ENCODE results near the gene FLT1. TPM values are rescaled to one million over a fixed set of nuclear protein-coding genes. Genes with fewer than 3 reads are reported as not detected.

The FLT1 gene
- total RNA-seq, 4 donors from 2014 or later: 11.1 to 37.9 (median 21.7) TPM

DNA sequence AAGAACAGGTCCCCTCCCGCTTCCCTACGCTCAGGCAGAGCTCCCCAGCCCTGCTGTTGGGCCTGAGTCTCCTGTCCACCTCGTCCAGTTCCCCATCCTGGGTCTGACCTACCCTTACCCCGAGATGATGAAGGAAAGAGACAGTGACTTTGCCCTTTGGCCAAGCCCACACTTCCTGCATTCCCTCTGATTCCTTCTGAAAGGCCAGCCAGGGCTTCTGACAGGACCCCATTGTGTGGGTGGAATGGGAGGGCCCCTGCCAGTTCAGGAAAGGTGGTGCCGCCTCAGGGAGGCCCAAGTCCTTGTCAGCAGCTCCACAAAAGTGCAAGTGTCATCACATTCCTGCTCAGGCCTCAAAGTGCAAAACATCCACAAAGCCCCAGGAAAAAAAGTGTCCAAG lies 178.8 kb downstream of the FLT1 start:
- no peak for ATAC-seq
- H3K36me3 ChIP-seq: no peaks in the 10 kb centered on the region
- H3K27ac ChIP-seq: no peak overlapping the region
- H3K9me3 ChIP-seq: no peaks in the 10 kb centered on the region
- TF ChIP-seq, protein P1, sequence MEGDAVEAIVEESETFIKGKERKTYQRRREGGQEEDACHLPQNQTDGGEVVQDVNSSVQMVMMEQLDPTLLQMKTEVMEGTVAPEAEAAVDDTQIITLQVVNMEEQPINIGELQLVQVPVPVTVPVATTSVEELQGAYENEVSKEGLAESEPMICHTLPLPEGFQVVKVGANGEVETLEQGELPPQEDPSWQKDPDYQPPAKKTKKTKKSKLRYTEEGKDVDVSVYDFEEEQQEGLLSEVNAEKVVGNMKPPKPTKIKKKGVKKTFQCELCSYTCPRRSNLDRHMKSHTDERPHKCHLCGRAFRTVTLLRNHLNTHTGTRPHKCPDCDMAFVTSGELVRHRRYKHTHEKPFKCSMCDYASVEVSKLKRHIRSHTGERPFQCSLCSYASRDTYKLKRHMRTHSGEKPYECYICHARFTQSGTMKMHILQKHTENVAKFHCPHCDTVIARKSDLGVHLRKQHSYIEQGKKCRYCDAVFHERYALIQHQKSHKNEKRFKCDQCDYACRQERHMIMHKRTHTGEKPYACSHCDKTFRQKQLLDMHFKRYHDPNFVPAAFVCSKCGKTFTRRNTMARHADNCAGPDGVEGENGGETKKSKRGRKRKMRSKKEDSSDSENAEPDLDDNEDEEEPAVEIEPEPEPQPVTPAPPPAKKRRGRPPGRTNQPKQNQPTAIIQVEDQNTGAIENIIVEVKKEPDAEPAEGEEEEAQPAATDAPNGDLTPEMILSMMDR (IDR thresholded peaks at IDR 0.05): no peak
- no peak for TF ChIP-seq EP300 (IDR thresholded peaks at IDR 0.05)
- TF ChIP-seq POLR2AphosphoS5 (IDR thresholded peaks at IDR 0.05): no peak
- TF ChIP-seq POLR2A (IDR thresholded peaks at IDR 0.05): no peak
- no peaks in the 10 kb centered on the region for H3K4me1 ChIP-seq
- 50 to 80% methylated on average over 2 of the region's 5 CpGs for WGBS, 2 donors (ENCODE audit: low coverage in 1 of 2)
- no peak overlapping the region for H3K4me3 ChIP-seq
- H3K27me3 ChIP-seq: no peaks in the 10 kb centered on the region

DNA sequence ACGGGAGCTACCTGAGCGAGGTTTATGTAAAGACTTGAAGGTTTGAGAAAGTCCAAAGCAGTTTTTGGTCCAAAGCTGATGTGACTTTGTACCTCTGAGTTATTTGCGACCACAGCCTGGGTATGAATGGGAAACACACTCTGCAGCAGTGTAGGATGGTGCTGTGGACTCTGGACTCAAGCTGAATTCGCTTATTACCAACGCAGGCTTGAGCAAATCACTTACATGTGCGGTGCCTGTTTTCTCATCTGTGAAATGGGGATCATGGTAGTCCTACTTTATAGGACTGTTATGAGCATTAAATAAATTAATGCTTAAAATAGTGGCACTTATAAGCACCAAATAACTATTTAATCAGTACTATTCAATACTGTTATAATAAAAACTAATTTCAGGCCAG lies 180.0 kb downstream of the FLT1 start:
- no peaks in the 10 kb centered on the region for H3K27me3 ChIP-seq
- WGBS, 2 donors (ENCODE audit: low coverage in 1 of 2): 88 to 100% methylated on average over 5 to 6 of the region's 6 CpGs
- H3K9me3 ChIP-seq: no peaks in the 10 kb centered on the region
- H3K36me3 ChIP-seq: no peaks in the 10 kb centered on the region
- H3K27ac ChIP-seq: no peak overlapping the region
- no peak for ATAC-seq
- H3K4me1 ChIP-seq: no peaks in the 10 kb centered on the region
- TF ChIP-seq POLR2A (IDR thresholded peaks at IDR 0.05) (no peak), POLR2AphosphoS5 (IDR thresholded peaks at IDR 0.05) (no peak), EP300 (IDR thresholded peaks at IDR 0.05) (no peak)
- TF ChIP-seq, protein P1 (IDR thresholded peaks at IDR 0.05): no peak
- no peak overlapping the region for H3K4me3 ChIP-seq

DNA sequence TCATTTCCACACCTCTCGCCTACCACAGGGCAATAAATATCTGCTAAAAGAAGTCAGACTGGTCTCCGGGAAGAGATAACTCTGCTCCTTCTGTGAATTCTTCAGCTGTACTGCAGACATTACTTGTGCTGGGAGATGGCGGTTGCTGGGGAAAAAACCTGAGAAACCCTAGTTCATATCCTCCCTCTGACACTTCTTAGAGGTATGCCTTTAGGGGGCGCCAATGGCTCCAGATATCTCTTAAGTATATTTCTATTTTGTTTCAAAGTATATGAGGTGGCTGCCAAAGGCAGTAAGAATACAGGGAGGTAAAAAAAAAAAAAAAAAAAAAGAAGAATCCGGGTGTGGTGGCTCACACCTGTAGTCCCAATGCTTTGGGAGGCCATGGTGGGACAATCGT lies 181.3 kb downstream of the FLT1 start:
- Histone ChIP-seq H3K27ac (no peak overlapping the region), H3K27me3 (no peaks in the 10 kb centered on the region), H3K36me3 (no peaks in the 10 kb centered on the region), H3K4me3 (no peak overlapping the region), H3K9me3 (no peaks in the 10 kb centered on the region), H3K4me1 (no peaks in the 10 kb centered on the region)
- ATAC-seq: no peak
- 82 to 86% methylated on average over 3 to 4 of the region's 6 CpGs for WGBS, 2 donors (ENCODE audit: low coverage in 1 of 2)
- TF ChIP-seq EP300 (IDR thresholded peaks at IDR 0.05): no peak
- TF ChIP-seq, protein P1 (IDR thresholded peaks at IDR 0.05): no peak
- TF ChIP-seq POLR2A (IDR thresholded peaks at IDR 0.05): no peak
- no peak for TF ChIP-seq POLR2AphosphoS5 (IDR thresholded peaks at IDR 0.05)

DNA sequence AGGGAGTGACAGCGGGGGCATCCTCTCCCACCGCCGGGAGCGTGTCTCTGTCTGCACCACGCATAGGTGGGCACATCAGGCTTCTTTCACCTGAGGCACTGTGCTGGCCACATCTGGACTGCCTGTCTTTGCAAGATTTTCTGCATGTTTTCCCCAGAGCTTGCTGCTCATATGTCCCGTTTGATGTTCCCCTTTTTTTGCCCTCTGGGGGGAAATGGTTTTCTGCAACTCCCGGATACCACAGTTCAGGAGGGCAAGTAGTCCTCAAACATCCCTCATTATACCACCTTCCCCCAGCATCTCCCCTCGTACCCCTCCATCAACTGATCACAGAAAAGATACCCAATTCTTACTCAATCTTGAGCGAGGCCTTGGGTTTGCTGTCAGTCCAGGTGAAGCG lies 188.6 kb downstream of the FLT1 start:
- TF ChIP-seq, protein P1 (IDR thresholded peaks at IDR 0.05): no peak
- no peak for ATAC-seq
- H3K27ac ChIP-seq: no peak overlapping the region
- no peaks in the 10 kb centered on the region for H3K4me1 ChIP-seq
- H3K27me3 ChIP-seq: no peaks in the 10 kb centered on the region
- no peaks in the 10 kb centered on the region for H3K9me3 ChIP-seq
- no peak overlapping the region for H3K4me3 ChIP-seq
- H3K36me3 ChIP-seq: no peaks in the 10 kb centered on the region
- WGBS, 2 donors (ENCODE audit: low coverage in 1 of 2): 87% methylated on average over 7 to 8 of the region's 10 CpGs

DNA sequence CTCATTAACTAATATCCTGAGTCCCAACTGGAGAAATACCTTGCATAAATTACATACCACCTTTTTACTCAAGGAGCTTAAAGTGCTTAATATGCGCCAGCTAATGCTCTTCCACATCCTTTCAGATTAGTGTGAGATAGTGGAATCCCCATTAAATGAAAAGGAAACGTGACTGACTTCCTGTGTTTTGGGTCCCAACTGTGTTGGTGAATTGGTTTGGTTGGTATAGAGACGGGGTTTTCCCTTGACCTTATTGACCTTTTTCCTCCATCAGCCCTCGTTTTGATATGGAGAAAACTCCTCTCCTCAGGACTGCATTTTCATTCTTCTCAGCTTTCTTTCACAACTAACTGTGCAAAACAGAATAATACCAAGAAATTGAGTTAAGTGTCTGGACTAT lies 193.1 kb downstream of the FLT1 start:
- TF ChIP-seq POLR2A (IDR thresholded peaks at IDR 0.05) (no peak), EP300 (IDR thresholded peaks at IDR 0.05) (no peak), POLR2AphosphoS5 (IDR thresholded peaks at IDR 0.05) (no peak)
- TF ChIP-seq, protein P1 (IDR thresholded peaks at IDR 0.05): no peak
- H3K27me3 ChIP-seq: no peaks in the 10 kb centered on the region
- ATAC-seq: no peak
- no peak overlapping the region for H3K4me3 ChIP-seq
- 62 to 66% methylated on average over 4 of the region's 4 CpGs for WGBS, 2 donors (ENCODE audit: low coverage in 1 of 2)
- no peaks in the 10 kb centered on the region for H3K4me1 ChIP-seq
- no peaks in the 10 kb centered on the region for H3K9me3 ChIP-seq
- H3K36me3 ChIP-seq: no peaks in the 10 kb centered on the region
- no peak overlapping the region for H3K27ac ChIP-seq
